OCI-M2 (cell line): ENCODE data around the gene VCX3B.
"Not testable (repeated sequence)": the region's sequence is repeated elsewhere in the genome, so short reads cannot be mapped to it uniquely, and the experiment has no call there.

ENCODE experiments used
- DNase-seq: peaks from one replicate; lab custom pipeline; 2025; ENCODE audit not compliant: unreplicated experiment; lab: John Stamatoyannopoulos, UW

VCX3B gene

DNA sequence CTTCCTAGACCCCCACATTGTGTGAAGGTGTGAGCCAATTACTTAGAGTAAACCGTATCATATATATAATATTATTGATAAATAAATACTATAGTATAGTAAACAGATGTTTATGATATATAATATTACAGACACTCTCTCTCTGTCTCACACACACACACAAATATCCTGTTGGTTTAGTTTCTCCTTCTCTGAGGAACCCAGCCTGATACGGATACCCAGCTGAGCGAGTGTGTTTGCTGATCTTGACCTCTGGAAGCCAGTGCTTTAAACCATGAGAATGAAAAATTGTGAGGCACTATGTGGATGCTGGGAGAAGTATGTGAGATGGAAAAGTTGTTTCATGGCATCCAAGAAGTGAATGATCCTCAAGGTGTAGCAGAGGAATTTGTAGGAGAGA, at the start of gene VCX3B:
TSS of gene VCX3B (plus strand) at position 301 of the 400 bp plus-strand sequence. CDS start 621 bp downstream, outside the sequence.
- not testable (repeated sequence) for DNase-seq

DNA sequence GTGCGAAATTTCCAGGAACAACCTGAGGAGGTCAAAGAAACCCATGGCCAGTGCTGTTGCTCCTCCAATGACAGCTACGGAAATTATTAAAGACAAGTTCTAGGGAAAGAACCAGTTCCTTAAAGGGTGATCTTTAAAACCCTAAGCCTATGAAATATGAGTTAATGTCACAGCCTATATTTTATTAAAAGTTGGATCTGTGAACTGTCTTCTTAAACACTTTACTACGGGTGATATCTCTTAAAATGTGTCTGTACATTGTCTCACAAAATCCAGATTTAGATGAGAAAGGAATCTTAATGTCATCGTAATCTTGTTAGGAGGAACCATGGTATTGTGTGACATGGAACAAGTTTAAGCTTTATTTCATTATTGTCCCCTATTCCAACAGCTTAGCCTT, 46.3 kb upstream of the VCX3B start:
- DNase-seq = no peak

DNA sequence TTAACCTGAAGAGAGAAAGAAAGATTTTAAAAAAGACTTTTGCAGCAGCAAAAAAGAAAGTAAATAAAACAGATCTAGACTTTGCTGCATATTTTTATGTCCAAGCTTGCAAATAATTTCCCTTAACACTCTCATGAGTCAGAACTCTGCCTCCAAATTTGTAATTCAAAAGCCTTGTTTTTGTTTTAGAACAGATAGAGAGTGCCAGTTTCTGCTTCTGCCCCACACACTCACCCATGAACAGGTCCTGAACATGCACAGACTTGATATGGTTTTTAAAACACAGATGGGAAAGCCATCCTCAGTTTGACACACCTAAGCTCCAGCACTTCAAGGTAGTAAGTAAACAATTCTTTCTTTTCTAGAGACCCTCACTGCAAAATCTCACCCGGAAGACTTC, 39.7 kb upstream of the VCX3B start:
- DNase-seq = no peak

DNA sequence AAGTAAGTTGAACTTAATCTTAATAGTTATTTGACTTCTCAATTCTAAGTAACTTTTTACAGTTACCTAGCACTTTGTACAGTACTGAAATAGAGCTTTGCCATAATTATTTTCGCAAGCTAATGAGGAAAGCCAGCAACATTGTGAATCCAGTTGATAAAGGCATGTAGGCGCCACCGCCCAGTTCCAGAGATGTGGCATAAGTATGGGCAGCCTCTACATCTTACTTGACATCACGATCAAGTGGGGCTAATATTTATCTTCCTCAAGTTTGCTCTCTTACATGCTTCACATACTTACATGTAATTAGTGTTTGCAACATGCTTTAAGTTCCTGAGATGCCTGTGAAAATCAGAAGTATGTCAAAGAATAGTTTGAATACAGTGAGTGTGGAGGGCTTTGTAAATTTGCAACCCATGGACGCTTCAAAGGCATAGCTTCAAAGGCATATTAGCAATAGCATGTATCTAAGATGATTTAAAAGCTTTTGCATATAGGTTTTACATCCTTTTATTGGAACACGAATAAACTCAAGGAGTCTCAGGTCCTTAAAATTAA, 34.9 kb upstream of the VCX3B start:
- no peak for DNase-seq

DNA sequence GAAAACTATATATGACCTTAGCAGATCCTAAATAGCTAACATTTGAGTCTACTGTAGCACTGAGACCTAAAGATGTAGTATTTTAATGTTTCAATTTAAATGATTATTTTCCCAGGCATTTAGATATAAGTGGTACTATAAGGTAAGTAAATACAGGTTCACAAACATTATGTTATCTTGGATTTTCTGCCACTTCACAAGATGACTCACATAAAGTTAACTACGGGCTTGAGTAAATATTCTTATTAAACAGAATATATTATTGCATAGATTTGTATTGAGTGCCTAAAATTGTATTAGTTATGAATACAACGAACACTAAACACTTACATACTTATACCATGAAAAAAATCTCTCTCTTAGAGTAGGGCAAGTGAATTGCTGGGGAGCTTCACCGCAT, 34.2 kb upstream of the VCX3B start:
- no peak for DNase-seq

DNA sequence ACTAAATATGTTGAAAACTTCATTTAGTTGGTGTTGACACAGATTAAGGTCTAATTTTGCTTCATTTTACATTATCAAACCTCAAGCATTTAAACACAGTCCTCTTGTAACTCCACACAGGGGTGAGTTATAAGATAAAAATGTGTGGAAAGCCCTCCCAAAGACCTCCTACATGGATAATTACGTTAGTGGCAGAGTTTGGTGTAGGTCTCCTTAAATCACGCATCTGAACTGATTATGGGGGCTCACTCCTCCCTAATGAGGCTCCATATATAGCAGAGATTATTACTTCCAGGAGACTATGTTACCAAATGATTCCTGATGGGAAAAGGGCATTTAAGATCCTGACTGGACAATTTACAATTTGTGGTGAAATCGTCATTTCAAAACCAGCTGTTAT, 32.2 kb upstream of the VCX3B start:
- DNase-seq = no peak

DNA sequence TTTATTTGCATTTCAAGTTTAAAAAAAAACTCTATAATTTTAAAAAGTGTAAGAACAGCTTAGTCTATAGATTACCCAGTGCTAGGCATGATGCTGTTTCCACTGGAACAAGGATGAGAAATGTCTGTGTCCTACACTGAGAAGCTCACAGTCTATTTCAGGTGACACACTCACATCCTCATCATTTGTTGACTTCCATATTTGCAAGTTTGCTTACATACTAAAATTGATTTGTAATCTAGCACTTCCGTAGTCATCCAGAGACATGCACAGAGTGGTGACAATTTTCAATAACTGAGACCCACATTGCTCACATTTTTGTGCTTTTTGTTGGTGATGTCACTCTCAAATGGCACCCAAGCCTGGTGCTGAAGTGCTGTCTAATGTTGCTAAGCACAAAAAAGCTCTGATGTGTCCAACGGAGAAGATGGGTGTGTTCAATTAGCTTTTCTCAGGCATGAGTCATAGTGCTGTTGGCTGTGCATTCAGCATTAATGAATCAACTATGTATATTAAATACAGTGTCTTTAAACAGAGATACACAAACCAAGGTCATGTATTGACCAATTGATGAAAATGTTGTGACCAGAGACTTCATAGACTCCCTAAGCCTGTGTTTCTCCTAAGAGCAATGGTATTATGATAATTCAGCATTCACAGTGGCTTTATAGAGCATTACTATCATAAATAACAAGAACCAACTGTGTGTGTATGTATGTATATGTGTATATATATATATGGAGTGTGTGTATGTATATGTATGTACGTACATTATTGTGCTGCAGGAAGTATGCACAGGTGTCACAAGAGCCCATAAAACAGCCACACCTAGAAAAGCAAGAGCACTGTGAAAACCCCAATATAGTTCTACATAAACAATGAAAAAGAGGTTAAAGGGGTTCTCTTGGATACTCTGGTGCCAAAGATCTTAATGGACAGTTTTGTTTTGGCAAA, 31.2 kb upstream of the VCX3B start:
- no peak for DNase-seq

DNA sequence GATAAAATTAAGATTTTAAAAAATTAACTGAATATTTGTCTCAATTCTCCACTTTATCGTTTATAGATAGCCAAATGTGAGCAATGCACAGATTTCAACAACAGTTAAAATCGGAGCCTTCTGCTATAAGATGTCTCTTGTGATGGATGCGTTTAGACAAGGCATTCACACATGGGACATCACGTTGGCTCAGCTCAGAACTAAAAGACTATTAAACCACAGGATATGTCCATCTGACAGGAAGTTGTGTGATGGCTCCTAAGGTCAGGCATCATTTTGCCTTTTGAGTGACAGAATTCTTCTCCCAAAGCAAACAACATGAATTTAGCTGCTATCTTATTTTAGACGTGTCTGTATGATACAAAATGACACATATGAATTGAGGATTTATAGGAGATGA, 17.3 kb upstream of the VCX3B start:
- DNase-seq = no peak

DNA sequence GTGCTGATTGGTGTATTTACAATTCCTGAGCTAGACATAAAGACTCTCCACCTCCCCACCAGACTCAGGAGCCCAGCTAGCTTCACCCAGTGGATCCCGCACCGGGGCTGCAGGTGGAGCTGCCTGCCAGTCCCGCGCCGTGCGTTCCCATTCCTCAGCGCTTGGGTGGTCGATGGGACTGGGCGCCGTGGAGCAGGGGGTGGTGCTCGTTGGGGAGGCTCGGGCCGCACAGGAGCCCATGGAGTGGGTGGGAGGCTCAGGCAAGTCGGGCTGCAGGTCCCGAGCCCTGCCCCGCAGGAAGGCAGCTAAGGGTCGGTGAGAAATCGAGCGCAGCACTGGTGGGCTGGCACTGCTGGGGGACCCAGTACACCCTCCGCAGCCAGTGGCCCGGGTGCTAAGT, 12.3 kb upstream of the VCX3B start:
- DNase-seq = not testable (repeated sequence)

DNA sequence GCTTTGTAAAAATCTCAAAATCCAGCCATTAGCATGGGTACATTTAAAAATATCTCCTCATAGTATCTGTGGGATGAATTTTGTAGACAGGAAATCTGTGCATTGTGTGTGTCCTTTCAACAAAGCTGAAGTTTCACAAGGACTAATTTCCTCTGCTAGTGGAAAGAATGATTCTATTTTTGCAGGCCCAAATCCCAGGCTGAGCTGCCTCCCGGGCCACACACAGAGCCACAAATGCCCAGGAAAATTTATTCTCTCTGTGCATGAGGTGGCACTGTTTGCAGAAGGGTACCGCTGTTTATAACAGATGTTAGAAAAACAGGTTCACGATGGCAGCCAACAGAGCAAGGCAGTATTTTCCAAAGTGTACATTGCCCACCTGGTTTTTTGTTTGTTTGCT, 11.0 kb upstream of the VCX3B start:
- DNase-seq = no peak

DNA sequence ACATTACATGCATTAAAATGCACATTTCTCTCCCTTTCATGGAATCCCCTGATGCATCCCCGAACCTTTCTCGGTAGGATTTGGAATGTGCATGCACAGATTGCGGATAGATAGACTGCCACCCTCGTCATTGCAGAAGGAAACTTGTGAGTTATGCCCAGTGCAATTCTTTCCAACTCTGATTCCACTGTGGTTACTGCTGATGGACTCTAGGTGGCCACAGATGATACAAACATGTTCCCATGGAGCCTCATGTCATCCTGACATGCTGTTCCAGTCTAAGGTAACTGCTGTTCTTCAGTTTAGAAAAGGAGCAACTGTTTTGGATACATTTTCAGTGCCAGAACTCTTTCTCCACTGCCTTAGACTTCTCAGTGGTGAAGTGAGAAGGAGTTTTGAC, 9.1 kb upstream of the VCX3B start:
- DNase-seq = no peak

DNA sequence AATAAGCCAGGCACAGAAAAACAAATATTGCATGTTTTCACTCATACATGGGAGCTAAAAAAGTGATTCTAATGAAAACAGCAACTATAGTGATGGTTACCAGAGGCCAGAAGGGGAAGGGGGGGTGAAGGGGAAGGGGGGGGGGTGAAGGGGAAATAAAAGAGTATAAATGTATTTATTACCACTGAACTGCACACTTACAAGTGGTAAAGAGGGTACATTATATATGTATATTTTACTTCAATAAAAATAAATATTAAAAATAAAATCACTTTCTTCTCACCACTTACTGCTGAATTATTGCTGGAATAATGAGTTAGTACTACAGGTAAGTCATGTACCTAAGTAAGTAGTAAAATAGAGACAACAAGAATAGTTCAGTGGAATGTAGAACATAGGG, 2.1 kb upstream of the VCX3B start:
- no peak for DNase-seq

DNA sequence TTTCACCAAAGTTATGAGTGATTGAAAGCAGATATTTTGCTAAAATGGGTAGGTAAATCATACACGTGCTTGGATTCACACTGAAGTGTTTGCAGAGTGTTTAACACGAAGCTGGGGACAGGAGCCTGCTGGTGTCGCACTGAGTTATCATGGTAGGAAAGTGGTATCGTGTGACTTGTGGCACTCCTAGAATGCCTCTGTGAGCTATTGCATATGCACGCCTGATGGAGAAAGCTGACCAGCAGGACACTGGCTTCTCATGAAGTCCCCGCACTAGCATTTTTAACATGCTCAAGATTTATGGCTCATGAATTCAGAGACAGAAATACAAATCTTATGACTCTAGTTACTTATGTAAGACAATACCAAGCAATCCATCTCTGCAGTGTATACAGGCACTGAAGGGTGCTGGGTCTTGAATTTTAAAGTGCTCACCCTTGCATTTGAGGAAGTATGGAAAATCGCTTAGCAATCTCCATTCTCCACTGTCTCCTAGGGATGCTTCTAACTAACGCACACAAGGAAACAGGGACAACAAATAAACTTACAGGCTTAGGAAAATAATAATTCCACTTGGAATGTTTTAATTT, 19.8 kb downstream of the VCX3B start:
- DNase-seq = no peak

DNA sequence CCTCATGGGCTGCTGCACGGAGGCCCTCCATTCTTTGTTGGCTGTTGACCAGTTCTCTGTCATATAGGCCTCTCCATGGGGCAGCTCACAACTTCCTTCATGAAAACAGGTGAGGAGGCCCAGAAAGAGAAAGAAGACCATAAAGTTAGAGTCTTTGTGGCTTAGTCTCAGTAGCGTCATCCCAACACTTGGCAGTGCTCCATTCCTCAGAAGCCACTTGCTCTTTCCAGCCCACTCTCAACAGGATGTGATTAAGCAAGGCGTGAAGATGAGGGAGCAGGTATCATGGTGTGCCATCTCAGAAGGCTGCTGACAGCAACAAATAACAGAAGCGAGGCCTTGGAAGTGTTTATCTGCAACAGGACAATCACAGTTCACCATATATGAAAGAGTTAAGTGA, 30.4 kb downstream of the VCX3B start:
- DNase-seq = not testable (repeated sequence)

DNA sequence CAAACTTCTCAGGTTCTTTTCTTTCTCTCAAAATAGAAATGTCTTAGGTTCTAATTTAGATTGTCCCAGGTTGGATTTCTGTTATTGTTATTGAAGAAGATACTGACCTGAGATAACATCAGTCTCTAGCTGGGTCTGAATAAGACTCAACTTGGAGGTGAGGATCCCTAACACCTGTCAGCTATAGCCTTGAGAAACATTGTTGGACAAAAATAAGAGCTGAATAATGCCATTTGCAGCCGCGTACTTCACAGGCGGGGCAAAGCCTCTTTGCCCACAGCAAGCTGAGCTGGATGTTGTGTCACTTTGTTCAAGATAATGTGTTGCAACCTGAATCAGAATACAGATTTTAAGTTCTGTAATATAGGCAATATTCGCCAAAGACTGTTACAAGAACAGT, 35.6 kb downstream of the VCX3B start:
- DNase-seq = no peak

DNA sequence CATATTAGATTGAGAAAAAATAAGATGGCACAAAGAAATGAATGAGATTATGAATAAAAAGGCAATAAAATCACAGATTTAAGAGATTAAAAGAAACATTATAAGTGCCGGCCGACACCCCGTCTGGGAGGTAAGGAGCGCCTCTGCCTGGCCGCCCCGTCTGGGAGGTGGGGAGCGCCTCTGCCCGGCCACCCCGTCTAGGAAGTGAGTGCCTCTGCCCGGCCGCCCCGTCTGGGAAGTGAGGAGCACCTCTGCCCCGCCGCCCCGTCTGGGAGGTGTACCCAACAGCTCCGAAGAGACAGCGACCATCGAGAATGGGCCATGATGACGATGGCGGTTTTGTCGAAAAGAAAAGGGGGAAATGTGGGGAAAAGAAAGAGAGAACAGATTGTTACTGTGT, 37.5 kb downstream of the VCX3B start:
- not testable (repeated sequence) for DNase-seq

DNA sequence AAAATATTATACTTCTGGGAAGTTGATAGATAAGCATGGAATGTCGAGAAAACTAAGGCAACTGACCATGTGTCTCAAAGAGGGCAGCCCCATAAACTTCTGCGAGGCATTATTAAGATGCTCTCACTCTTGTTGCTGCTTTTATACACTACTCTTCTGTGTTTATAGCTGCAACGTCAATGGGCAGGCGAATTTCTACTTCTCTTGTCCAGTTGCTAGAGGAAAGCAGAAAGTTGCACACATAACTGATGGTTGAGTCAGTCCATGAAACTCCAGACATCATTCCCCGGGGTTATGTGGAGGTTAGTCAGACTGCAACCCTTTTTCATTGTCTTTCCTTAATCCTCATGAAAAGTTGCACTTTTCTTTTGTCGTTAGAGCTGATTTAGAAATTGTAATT, 39.8 kb downstream of the VCX3B start:
- DNase-seq = no peak
